ENCODE data around the gene SNAPIN. TPM values are rescaled to one million over a fixed set of nuclear protein-coding genes. Genes with fewer than 3 reads are reported as not detected.

The SNAPIN gene
- total RNA-seq, 1 experiment from 2014 or later = 39.1 TPM

DNA sequence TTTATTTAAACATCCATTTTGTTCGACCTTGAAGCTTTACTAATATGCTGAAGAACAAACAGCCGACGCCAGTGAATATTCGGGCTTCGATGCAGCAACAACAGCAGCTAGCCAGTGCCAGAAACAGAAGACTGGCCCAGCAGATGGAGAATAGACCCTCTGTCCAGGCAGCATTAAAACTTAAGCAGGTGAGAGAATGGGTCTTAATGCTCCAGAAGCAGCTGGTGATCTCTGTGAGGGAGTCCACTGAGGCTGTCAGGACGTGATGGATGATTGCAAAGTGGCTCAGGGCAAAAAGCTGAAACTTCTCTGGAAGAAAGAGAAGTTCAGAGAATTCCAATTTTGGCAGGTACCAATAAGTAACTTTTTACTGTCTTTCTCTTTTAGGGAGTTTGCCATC lies 20.2 kb upstream of the SNAPIN start:
- POLR2A ChIA-PET = interaction anchor here (0.7 to 1.2 kb wide), 2 partner anchors 11 to 161 kb away, joined by 3 to 4 read pairs; partner anchors contain the start of gene S100A13
- Histone ChIP-seq H3K27me3 (ENCODE audit: insufficient read depth, low read length) (no peaks in the 10 kb centered on the region), H2AFZ (ENCODE audit: low read depth, low read length, poor library complexity, severe bottlenecking) (no peak overlapping the region), H3K9me3 (ENCODE audit: control insufficient read depth in 1 of 2, insufficient read depth in 1 of 2, low read depth in 1 of 2, low read length in 2 of 2) (no peaks in the 10 kb centered on the region), H3K79me2 (ENCODE audit: insufficient read depth, low read length) (peaks cover 94% of the 10 kb centered on the region), H3K4me2 (ENCODE audit: low read length) (no peak overlapping the region), H3K27ac (ENCODE audit: low read depth, low read length) (no peak overlapping the region), H3K4me3 (replicated peaks in 1 of 2; ENCODE audit: low read depth in 1 of 2, low read length in 2 of 2) (no peak overlapping the region), H4K20me1 (ENCODE audit: insufficient read depth) (peaks cover 4% of the 10 kb centered on the region; the same call in 1 of the 2 replicates), H3K9me2 (ENCODE audit: insufficient read depth) (no peaks in the 10 kb centered on the region), H3K4me1 (ENCODE audit: control insufficient read depth in 1 of 2, insufficient read depth in 2 of 2, low read length in 2 of 2) (peaks cover 7 to 13% of the 10 kb centered on the region in 2 experiments), H3K36me3 (ENCODE audit: control insufficient read depth in 1 of 2, insufficient read depth in 2 of 2, low read length in 2 of 2) (peaks cover 62 to 74% of the 10 kb centered on the region in 2 experiments), H3K9ac (ENCODE audit: low read length) (no peak overlapping the region)
- ATAC-seq (no peak), DNase-seq (ENCODE audit: low read depth, low spot score) (no peak)
- intact Hi-C loops (cut with micrococcal nuclease) = no loop called here
- CTCF ChIA-PET = interaction anchor here (1.2 kb wide), 1 partner anchor 11 kb away, joined by 5 read pairs; the partner anchor contains the start of gene S100A13
- TF ChIP-seq FOSL1 (IDR thresholded peaks at IDR 0.05; ENCODE audit: low read depth) = no peak
- TF ChIP-seq, protein P1, sequence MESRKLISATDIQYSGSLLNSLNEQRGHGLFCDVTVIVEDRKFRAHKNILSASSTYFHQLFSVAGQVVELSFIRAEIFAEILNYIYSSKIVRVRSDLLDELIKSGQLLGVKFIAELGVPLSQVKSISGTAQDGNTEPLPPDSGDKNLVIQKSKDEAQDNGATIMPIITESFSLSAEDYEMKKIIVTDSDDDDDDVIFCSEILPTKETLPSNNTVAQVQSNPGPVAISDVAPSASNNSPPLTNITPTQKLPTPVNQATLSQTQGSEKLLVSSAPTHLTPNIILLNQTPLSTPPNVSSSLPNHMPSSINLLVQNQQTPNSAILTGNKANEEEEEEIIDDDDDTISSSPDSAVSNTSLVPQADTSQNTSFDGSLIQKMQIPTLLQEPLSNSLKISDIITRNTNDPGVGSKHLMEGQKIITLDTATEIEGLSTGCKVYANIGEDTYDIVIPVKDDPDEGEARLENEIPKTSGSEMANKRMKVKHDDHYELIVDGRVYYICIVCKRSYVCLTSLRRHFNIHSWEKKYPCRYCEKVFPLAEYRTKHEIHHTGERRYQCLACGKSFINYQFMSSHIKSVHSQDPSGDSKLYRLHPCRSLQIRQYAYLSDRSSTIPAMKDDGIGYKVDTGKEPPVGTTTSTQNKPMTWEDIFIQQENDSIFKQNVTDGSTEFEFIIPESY (IDR thresholded peaks at IDR 0.05; ENCODE audit: extremely low read depth, insufficient replicate concordance, low read length) = no peak
- TF ChIP-seq, protein P2, sequence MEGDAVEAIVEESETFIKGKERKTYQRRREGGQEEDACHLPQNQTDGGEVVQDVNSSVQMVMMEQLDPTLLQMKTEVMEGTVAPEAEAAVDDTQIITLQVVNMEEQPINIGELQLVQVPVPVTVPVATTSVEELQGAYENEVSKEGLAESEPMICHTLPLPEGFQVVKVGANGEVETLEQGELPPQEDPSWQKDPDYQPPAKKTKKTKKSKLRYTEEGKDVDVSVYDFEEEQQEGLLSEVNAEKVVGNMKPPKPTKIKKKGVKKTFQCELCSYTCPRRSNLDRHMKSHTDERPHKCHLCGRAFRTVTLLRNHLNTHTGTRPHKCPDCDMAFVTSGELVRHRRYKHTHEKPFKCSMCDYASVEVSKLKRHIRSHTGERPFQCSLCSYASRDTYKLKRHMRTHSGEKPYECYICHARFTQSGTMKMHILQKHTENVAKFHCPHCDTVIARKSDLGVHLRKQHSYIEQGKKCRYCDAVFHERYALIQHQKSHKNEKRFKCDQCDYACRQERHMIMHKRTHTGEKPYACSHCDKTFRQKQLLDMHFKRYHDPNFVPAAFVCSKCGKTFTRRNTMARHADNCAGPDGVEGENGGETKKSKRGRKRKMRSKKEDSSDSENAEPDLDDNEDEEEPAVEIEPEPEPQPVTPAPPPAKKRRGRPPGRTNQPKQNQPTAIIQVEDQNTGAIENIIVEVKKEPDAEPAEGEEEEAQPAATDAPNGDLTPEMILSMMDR (IDR thresholded peaks at IDR 0.05 in 2 of 3, conservative IDR thresholded peaks at IDR 0.05 in 1 of 3; ENCODE audit: borderline replicate concordance in 1 of 3, insufficient read depth in 1 of 3, low read depth in 2 of 3, low read length in 2 of 3) = no peak
- no peak for TF ChIP-seq ELF1 (IDR thresholded peaks at IDR 0.05; ENCODE audit: borderline replicate concordance, low read depth)
- TF ChIP-seq EZH2phosphoT487 (IDR thresholded peaks at IDR 0.05; ENCODE audit: borderline replicate concordance) = no peak
- TF ChIP-seq SP1 (IDR thresholded peaks at IDR 0.05; ENCODE audit: low read depth) = no peak
- no peak for TF ChIP-seq EZH2 (IDR thresholded peaks at IDR 0.05)
- no peak for TF ChIP-seq ZFX (IDR thresholded peaks at IDR 0.05)
- no peak for TF ChIP-seq JUND (IDR thresholded peaks at IDR 0.05)
- TF ChIP-seq EGR1 (IDR thresholded peaks at IDR 0.05; ENCODE audit: low read depth) = no peak
- TF ChIP-seq POLR2AphosphoS5 (IDR thresholded peaks at IDR 0.05; ENCODE audit: low read depth, low read length) = no peak
- no peak for TF ChIP-seq CEBPB (IDR thresholded peaks at IDR 0.05; ENCODE audit: low read depth)
- TF ChIP-seq RAD21 (IDR thresholded peaks at IDR 0.05; ENCODE audit: low read depth) = no peak
- no TSS peak for BruUV-seq (replicated peaks)
- RAD21 ChIA-PET (ENCODE audit: low non-redundant PET in 1 of 2, low total read pairs in 2 of 2, uncharacterized antibody in 2 of 2, unreplicated experiment in 2 of 2) = no interaction called here
